Measurements from ENCODE around the gene ADGRE2. TPM values are rescaled to one million over a fixed set of nuclear protein-coding genes. Genes with fewer than 3 reads are reported as not detected.

ADGRE2 gene
- total RNA-seq, 4 donors from 2014 or later: 0.05 to 0.40 (median 0.23) TPM

- TF ChIP-seq CTCF (IDR thresholded peaks at IDR 0.05 in 4 of 5, conservative IDR thresholded peaks at IDR 0.05 in 1 of 5) (no peak), POLR2A (IDR thresholded peaks at IDR 0.05) (no peak)
- in situ Hi-C loops (cut with MboI; ENCODE audit: low sequenced_read_pairs in 4 of 4) (no loop called here), intact Hi-C loops (cut with DNase I; ENCODE audit: low total_unique reads) (no loop called here)
- no peak overlapping the region for H3K27ac ChIP-seq
- no peak overlapping the region for H3K4me3 ChIP-seq
- no peak for ATAC-seq
- H3K9me3 ChIP-seq: no peaks in the 10 kb centered on the region
- H3K4me1 ChIP-seq: no peaks in the 10 kb centered on the region
- H3K27me3 ChIP-seq: no peaks in the 10 kb centered on the region
- H3K36me3 ChIP-seq: peaks cover 24 to 98% of the 10 kb centered on the region in 2 donors
- DNase-seq: no peak
Measured at GRCh38 chr19:14700711-14701375, 77.5 kb downstream of the ADGRE2 start.

- in situ Hi-C loops (cut with MboI; ENCODE audit: low sequenced_read_pairs in 4 of 4) (no loop called here), intact Hi-C loops (cut with DNase I; ENCODE audit: low total_unique reads) (no loop called here)
- Histone ChIP-seq H3K4me1 (no peaks in the 10 kb centered on the region), H3K27me3 (no peaks in the 10 kb centered on the region), H3K4me3 (no peak overlapping the region), H3K27ac (no peak overlapping the region), H3K36me3 (peaks cover 24 to 98% of the 10 kb centered on the region in 2 donors), H3K9me3 (no peaks in the 10 kb centered on the region)
- ATAC-seq: no peak
- DNase-seq: no peak
- TF ChIP-seq POLR2A (IDR thresholded peaks at IDR 0.05) (no peak), CTCF (IDR thresholded peaks at IDR 0.05 in 4 of 5, conservative IDR thresholded peaks at IDR 0.05 in 1 of 5) (no peak)
Measured at GRCh38 chr19:14699641-14700040, 78.7 kb downstream of the ADGRE2 start.

- Histone ChIP-seq H3K27ac (no peak overlapping the region), H3K9me3 (no peaks in the 10 kb centered on the region), H3K4me3 (no peak overlapping the region), H3K36me3 (peaks cover 0 to 66% of the 10 kb centered on the region in 2 donors), H3K27me3 (no peaks in the 10 kb centered on the region), H3K4me1 (peaks cover 10 to 13% of the 10 kb centered on the region in 2 donors)
- ATAC-seq (no peak), DNase-seq (no peak)
- intact Hi-C loops (cut with DNase I; ENCODE audit: low total_unique reads): no loop called here
- no peak for TF ChIP-seq POLR2A (IDR thresholded peaks at IDR 0.05)
- TF ChIP-seq CTCF (IDR thresholded peaks at IDR 0.05 in 4 of 5, conservative IDR thresholded peaks at IDR 0.05 in 1 of 5): no peak
- in situ Hi-C loops (cut with MboI; ENCODE audit: low sequenced_read_pairs in 4 of 4): no loop called here
Measured at GRCh38 chr19:14695471-14695870, 82.9 kb downstream of the ADGRE2 start.

GRCh38 chr19:14694641-14695266 lies 83.6 kb downstream of the ADGRE2 start:
- H3K4me1 ChIP-seq: peaks cover 13 to 14% of the 10 kb centered on the region in 2 donors
- DNase-seq (no peak), ATAC-seq (no peak)
- in situ Hi-C loops (cut with MboI; ENCODE audit: low sequenced_read_pairs in 4 of 4) (no loop called here), intact Hi-C loops (cut with DNase I; ENCODE audit: low total_unique reads) (no loop called here)
- H3K36me3 ChIP-seq: peaks cover 0 to 59% of the 10 kb centered on the region in 2 donors
- H3K27me3 ChIP-seq: no peaks in the 10 kb centered on the region
- TF ChIP-seq POLR2A (IDR thresholded peaks at IDR 0.05) (no peak), CTCF (IDR thresholded peaks at IDR 0.05 in 4 of 5, conservative IDR thresholded peaks at IDR 0.05 in 1 of 5) (no peak)
- H3K9me3 ChIP-seq: no peaks in the 10 kb centered on the region
- H3K4me3 ChIP-seq: no peak overlapping the region
- no peak overlapping the region for H3K27ac ChIP-seq

Data from gastrocnemius medialis (tissue), 4 donors.